Activated naive CD4-positive, alpha-beta T cell treated with anti-CD3 and anti-CD28 coated beads, Interleukin-2, amount 50 U/mL, for 16 hours (primary cell): ENCODE data around the gene CDH2.
"Not testable (repeated sequence)": the region's sequence is repeated elsewhere in the genome, so short reads cannot be mapped to it uniquely, and the experiment has no call there.

Experiments used
- DNase-seq: peaks from one replicate; pipeline ENCODE4 v3.0.0-alpha.2; 2020

Gene CDH2

DNA sequence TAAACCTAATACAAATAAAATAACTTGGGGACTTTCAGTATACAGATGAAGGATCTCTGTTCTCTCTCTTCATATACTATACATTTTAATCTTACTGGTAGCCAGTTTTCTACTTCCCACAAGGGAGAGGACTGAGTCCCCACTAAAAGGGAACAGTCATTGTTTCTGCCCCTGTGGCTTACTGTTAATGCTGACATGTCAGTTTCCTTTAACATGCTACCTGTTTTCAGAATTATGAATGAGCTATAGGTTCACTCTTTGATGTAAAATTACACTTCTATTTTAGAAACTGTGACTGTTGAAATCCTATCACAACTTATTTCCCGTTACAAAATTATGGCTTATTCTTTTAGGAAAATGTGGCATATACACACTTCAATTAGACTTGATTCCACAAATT, 207.7 kb downstream of the CDH2 start:
- no peak for DNase-seq

DNA sequence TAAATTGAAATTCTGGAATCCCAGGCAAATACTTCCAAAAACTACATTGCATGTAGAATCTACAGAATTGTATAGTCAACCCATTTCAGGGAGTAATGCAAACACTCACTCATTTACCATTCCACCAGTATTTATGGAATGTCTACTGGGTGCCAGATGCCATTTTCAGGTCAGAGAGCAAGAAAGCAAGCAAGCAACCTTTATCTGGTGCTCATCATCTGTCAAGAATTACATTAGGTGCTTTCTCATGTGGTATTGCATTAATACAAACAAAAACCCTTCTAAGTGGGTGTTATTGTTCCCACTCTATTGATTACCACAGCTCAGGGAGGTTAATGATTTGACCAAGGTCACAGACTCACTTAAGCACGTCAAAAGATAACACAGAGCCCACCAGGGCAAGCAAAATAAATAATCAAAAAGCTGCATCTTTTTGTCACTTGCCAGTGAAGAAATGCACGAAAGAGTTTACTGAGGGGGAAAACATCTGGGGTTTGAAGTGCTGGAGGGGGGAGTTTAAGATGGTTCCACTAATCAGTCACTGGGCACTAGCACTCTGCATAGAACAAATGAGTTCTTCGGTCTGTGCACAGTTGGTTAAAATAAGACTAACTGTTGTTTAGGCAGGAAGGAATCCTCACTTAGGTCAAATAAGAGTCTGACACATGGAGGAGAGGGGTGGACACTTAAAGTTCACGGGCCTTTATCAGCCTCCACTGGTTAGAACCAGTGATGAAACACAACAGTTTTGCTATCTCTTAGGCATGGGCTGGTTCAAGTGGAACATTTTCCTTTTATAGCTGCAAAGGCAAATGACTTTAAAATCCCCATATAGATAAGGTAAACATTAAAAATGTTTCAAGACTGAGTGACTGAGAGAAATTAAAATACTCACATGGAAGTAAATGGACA, 208.8 kb downstream of the CDH2 start:
- no peak for DNase-seq

DNA sequence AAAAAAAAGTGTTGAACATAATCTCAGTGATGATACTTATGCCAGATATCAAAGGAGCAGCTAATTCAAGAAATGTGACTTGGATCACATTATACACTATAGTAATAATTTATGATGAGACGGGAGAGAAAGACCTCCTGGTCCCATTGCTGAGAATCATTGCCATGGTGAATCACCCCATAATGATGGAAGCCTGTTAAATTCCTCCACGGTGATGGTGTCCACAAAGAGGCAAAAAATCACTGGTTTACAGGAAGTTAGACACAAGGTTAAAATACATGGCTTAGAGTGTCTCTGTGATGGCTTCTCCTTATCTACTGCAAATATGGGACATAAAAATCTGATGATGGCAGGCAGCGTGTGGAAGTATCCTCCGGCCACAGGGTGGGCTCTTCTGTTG, 210.0 kb downstream of the CDH2 start:
- no peak for DNase-seq

DNA sequence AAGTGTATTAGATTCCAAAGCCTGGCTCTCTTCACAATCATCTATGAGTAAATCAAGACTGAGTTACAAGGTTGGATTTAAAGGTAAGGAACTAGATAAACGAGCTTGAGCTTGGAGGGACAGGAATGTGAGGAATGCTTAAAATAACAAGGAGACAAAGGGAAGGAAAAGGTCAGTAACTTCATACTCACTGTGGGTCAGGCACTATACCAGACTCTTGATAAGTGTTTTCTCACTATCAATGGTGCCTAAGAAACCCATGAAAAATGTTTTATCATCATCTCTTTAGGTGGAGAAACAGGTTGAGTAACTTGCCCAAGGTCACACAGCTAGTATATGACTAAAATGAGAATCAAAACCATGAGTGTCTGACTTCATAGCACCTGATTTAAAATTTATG, 212.1 kb downstream of the CDH2 start:
- no peak for DNase-seq

DNA sequence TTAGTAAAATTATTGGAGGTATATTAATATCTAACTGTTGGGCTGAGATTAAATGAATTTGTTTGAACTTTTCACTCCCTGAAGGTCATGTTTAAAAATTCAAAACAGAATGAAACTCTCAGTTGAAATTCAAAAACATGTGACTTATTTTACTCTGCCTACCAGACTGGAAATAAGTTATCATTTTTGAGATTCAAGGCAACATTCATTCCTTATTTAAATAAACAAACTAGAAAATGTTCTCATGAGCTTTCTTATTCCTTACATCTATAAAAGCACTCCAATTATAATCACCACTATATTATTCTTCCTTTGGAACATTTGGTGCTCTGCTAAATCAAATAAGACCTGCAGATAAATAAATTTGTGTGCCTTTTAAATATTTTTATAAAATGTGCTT, 217.8 kb downstream of the CDH2 start:
- DNase-seq: no peak

DNA sequence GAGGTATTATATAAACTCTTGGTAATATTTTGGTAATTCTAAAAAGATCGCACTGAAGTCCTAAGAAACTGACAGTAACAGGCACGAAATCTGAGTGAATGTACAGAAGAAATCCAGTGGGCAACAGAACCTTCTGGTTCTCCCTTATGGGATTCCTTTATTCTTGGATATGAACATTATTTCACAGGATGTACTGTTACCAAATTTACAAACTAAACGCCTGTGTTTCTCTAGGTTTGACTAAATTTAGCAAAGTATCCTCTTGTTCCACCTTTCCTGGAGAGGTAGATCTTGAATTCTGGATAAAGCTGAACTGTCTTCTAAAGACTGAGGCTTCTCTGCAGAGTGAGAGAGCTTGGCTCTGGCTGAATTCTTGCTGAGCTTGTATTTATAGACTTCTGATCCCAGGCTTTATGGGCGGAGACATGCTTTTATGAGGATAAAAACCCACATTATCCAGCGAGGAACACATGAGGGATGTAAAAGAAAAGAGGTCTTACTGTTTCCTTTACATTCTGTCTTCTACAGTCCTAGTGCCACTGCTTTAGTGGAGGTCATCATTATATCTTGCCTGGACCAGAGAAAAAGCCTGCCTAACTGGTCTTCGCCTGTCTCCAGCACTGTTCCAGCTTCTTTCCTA, 220.8 kb downstream of the CDH2 start:
- no peak for DNase-seq

DNA sequence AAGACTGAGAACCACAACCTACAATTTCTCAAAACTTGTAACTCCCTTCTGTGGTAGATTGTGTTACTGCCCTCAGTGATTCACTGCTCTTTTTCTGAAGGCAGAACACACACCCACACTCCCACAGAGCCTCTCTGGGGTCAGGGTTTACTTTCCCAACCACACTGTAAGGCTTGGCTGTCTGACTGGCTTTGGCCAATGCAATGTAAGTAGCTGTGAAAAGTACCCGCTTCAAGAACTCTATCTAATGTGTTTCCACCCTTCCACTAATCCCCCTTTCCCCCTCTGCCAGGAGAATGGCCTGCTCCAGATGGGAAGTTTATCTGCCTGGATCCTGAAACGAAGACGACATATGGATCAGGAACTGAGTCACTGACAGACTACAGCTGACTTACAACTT, 222.7 kb downstream of the CDH2 start:
- DNase-seq: no peak

DNA sequence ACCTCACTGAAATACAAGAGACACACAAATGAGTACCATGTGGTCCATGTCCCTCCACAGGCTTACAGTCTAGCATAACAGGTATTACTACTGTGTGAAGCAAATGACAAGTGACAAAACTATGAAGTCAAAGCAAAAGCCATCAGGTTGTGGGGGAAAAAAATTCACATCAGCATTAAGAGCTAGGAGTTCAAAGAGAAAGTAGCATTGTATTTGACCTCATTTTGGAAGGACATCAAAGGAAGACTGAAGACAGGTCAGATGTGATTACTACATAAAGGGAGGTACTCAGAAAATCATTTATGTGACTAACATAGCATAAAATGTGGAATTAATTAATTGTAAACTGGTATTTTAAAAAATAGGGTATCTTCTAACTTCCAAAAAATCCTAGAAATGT, 224.2 kb downstream of the CDH2 start:
- DNase-seq: no peak

DNA sequence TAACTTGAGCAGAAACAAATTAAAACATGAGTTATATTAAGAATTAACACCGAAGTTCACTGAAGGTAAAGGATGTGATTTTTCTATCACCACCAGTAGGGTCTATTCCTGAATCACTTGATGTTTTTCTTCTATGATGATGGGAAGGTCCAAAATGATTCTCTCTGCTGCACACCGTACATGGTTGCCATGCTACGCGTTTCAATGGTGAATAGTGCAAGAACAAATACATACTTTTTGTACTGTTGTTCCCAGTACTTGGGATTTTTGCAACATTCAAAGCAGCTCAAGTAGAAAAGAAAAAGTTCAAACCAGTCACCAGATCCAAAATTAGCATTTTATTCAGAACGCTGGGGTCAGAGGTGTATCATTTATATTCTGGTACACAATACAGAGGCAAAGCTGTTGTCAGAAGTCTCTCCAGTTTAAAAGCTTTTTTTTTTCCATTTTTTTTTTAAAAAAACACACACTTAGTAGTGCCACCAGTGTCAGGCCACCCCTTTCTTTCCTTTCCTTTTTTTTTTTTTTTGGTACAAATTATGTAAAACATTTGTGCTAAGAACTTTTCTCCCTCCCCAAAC, 226.2 kb downstream of the CDH2 start:
- no peak for DNase-seq

DNA sequence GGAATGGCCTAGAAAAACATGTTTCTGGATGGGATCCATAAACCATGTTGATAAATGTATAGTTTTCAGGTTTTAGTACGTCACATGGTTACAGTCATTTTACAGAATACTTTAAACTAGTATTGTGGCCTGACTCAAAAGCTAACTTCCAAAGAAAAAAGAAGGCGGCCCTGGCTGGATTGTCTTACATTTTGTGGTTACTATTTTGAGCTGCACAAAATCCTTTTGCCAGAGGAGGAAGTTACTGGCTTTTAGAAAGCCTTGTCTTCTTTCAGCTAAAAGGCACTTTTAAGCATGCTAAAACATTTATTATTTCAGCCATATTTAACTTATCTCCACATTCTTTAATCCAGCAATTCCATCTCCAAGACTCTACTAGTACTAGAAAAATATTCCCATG, 227.9 kb downstream of the CDH2 start:
- DNase-seq: no peak

DNA sequence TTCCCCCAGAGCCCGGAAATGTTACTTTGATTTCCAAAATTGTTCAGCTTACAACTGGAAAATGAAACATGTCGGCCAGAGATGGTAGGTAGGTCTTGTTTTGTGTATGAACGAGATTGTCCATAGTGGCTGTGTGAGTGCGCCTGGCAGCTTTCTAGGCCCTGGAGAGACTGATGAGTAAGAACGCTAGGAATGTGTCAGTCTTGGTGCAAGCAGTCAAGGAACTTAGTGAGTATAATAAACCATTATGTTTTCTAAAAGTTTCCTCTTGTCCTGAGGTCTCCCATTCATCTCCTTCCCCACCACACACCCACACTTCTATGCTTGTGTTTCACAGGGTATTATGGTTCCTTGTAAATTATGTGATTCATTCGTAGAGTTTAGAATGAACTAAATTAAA, 234.2 kb downstream of the CDH2 start:
- DNase-seq: no peak

DNA sequence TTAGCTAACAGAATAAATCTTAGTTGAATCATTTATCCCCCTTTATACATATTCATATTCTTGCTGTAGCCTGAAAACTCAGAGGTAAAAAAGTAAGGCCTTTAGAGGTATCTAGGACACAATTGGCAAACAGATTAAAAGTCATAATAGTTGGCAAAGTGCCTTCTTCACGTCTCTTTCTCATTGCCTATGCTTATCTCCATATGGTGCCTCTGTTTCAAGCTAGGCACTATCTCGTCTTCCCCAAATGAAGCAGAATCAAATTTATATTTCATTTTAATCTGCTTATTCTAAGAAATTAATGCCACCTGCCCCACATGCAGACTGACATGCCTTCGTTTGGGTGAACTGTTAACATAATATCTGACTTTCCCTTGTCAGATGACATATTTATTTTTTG, 245.4 kb downstream of the CDH2 start:
- DNase-seq: no peak

DNA sequence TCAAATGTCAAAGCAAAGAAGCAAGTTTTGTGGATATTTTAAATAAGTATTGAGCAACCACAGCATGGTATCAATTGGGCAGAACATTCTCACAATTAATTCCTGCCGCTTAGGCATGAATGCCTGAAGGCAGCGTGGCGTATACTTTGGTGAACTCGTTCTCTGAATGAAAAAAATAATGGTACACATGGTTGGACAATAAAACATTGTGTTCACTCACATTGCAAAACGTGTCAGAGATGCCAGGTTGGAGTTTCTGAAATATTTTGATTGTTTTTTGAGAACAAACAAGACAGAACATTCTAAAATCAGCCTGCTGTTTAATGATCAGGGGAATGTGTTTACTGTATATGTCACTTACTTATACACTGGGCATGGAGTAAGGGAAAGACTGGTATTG, 254.2 kb downstream of the CDH2 start:
- DNase-seq: no peak

DNA sequence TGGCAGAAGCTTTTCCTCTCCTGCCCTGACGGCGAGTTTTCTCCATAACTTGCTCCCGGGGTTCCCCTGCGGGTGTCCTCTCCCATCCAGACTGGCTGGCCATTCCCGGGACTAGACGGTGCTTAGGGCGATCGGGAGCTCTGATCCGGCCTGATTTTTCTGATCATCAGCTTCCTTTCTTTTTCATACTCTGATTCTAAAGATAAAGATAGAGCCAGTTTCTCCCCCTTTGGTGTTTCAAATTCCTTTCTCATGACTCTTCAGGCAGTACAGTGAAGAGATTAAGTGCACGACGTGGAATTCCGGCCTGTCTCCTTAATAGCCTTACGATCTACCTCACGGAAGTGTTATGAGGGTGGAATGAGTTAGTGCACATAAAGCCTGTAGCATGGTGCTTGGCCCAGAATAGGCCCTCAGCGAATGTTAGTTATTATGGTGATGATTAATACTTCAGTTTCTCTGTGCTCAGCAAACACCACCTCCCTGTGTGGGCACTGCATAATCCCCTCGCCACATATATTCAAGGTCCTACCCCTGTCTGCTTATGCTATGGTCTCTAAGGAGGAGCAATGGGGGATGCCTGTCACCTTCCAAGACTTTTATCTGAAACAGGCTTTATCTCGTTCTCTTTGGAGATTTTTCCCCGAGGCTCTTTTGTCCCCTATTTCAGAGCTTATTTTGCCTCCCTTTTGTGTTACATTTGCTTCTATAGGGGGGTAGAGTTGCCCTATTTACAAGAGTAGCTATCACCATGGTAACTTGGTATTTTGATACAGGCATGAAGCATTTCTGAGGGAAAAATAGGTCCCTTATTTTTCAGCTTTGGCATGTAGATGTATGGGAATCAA, 254.8 kb downstream of the CDH2 start:
- DNase-seq: no peak

DNA sequence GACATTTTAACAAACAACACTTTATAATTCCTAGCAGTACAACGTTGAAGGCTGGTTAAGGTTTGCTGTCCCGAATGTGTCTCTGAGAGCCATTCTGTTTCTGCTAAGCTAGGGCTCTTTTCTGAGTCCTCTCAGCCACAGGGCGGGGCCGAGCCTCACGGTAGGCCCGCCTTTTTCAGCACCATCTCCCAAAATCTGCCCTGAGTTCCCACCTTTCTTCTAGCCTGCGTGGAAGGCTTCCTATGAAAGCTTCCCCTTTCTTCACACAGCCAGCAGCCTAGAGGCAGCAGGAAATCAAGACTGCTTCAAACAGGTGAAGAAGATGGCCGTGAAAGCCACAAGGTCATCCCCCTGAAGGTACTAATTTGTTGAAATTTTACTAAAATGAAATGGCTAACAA, 255.5 kb downstream of the CDH2 start:
- DNase-seq: no peak

DNA sequence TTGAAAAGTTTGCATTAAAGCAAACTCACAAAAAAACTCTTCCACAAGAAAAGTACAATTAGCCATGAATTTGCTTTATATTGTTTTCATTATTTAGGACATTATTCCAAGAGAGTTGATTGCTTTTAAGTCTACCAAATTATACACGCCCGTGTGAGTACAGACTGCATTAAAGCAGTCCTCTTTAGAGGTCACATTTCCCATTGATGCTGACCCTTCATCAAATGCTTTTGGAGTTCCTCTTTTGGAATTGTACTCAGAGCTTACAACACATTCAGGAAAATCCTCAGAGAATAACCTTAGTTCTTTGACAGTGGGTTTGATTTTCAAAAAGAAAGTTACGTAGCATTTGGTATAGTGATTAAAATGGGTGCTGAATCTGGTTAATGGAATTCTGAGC, 256.1 kb downstream of the CDH2 start:
- no peak for DNase-seq

DNA sequence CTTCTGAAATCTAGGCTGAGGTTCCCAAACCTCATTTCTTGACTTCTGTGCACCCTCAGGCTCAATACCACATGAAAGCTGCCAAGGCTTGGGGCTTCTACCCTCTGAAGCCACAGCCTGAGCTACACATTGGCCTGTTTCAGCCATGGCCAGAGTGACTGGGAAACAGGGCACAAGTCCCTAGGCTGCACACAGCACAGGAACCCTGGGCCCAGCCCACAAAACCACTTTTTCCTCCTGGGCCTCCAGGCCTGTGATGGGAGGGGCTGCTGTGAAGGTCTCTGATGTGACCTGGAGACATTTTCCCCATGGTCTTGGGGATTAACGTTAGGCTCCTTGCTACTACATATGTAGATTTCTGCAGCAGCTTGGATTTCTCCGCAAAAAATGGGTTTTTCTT, 270.7 kb downstream of the CDH2 start:
- DNase-seq: not testable (repeated sequence)

DNA sequence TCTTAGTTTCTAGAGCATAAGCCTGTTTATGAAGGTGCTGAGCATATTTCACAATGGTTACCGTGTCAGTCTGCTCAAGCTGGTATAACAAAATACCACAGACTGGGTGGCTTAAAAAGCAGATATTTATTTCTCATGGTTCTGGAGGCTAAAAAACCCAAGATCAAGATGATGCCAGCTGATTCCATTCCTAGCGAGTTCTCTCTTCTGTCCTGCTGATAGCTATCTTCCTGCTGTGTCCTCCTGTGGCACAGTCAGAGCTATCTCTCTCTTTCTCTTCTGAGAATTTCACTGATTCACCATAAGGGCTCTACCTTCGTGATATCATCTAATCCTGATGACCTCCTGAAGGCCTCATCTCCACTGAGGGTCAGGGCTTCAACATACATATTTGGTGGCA, 273.0 kb downstream of the CDH2 start:
- DNase-seq: no peak

DNA sequence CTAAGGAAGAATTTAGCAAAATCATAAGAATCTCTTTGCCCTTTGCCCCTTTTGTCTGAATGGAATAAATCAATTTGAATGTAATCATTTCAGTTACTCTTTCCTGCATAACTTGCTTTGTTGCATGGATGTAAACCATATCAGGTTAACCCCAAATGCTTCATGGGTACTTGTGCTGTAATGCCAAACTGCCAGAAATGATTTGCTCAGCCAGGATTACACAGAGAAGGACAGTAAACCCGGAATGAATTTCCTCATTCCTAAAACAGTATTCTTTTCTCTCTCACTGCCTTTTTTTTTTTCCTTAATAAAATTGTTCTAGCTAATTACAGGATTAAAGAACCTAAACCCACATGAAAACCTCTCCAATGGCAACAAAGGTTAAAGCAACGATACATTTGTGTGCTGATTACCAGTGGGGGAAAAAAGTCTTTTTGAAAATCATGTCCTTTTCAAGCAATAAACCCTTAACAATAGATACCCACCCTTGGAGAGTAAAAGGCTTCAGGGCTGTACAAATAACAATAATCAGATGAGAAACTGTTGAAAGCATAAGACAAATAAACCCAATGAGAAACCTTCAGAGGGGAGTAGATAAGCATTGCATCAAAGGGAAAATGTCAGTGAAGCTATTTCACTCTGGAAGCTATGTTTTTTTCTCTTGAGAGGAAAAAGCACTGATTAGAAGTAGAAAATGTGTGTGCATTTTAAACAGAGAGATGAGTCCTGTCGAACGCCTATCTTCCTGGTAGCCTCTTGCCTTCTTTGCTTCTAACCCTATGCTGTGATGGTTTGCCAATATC, 275.3 kb downstream of the CDH2 start:
- DNase-seq: no peak
